Activated CD8-positive, alpha-beta memory T cell treated with anti-CD3 and anti-CD28 coated beads, Interleukin-2, amount 50 U/mL, for 4 hours (primary cell): ENCODE data around the gene BCL2.
A peak's percentile ranks its signal among the peaks of the same experiment; 100 is the strongest.
"Not testable (repeated sequence)": the region's sequence is repeated elsewhere in the genome, so short reads cannot be mapped to it uniquely, and the experiment has no call there.

Experiments used
- DNase-seq: peaks from one replicate; pipeline ENCODE4 v3.0.0-alpha.2; 2020

Gene BCL2

GRCh38 chr18:63197246-63197869, 122.2 kb downstream of the BCL2 start:
- peak; percentile 27 for DNase-seq

- no peak for DNase-seq
Observed at GRCh38 chr18:63195326-63196159, 124.0 kb downstream of the BCL2 start.

GRCh38 chr18:63192885-63193349, 126.7 kb downstream of the BCL2 start:
- DNase-seq, result no peak

GRCh38 chr18:63192126-63192884, 127.3 kb downstream of the BCL2 start:
- no peak for DNase-seq

- DNase-seq, result no peak
Observed at GRCh38 chr18:63191413-63191812, 128.2 kb downstream of the BCL2 start.

GRCh38 chr18:63190838-63191237, 128.7 kb downstream of the BCL2 start:
- not testable (repeated sequence) for DNase-seq

- no peak for DNase-seq
Observed at GRCh38 chr18:63189817-63190216, 129.8 kb downstream of the BCL2 start.

GRCh38 chr18:63189041-63189440, 130.5 kb downstream of the BCL2 start:
- DNase-seq, result no peak

- no peak for DNase-seq
Observed at GRCh38 chr18:63187791-63188460, 131.6 kb downstream of the BCL2 start.

- no peak for DNase-seq
Observed at GRCh38 chr18:63187223-63187574, 132.4 kb downstream of the BCL2 start.

GRCh38 chr18:63186520-63187222, 132.9 kb downstream of the BCL2 start:
- no peak for DNase-seq

GRCh38 chr18:63185984-63186383, 133.6 kb downstream of the BCL2 start:
- DNase-seq, result no peak

GRCh38 chr18:63183952-63184770, 135.4 kb downstream of the BCL2 start:
- no peak for DNase-seq

GRCh38 chr18:63183378-63183777, 136.2 kb downstream of the BCL2 start:
- no peak for DNase-seq

- no peak for DNase-seq
Observed at GRCh38 chr18:63182861-63183260, 136.7 kb downstream of the BCL2 start.

- no peak for DNase-seq
Observed at GRCh38 chr18:63182310-63182772, 137.2 kb downstream of the BCL2 start.

- DNase-seq, result no peak
Observed at GRCh38 chr18:63181706-63182309, 137.8 kb downstream of the BCL2 start.

- no peak for DNase-seq
Observed at GRCh38 chr18:63180971-63181376, 138.6 kb downstream of the BCL2 start.

- no peak for DNase-seq
Observed at GRCh38 chr18:63180321-63180720, 139.2 kb downstream of the BCL2 start.

GRCh38 chr18:63179422-63179821, 140.1 kb downstream of the BCL2 start:
- DNase-seq, result no peak

- DNase-seq, result no peak
Observed at GRCh38 chr18:63178971-63179370, 140.6 kb downstream of the BCL2 start.
